Stimulated activated CD4-positive, alpha-beta T cell treated with anti-CD3 and anti-CD28 coated beads, Interleukin-15, amount 100 ng/mL, for 24 hours (primary cell): Measurements from ENCODE around the gene LSP1.

ENCODE experiments used
- DNase-seq: peaks from one replicate; pipeline ENCODE4 v3.0.0-alpha.2; 2020

The LSP1 gene

DNA sequence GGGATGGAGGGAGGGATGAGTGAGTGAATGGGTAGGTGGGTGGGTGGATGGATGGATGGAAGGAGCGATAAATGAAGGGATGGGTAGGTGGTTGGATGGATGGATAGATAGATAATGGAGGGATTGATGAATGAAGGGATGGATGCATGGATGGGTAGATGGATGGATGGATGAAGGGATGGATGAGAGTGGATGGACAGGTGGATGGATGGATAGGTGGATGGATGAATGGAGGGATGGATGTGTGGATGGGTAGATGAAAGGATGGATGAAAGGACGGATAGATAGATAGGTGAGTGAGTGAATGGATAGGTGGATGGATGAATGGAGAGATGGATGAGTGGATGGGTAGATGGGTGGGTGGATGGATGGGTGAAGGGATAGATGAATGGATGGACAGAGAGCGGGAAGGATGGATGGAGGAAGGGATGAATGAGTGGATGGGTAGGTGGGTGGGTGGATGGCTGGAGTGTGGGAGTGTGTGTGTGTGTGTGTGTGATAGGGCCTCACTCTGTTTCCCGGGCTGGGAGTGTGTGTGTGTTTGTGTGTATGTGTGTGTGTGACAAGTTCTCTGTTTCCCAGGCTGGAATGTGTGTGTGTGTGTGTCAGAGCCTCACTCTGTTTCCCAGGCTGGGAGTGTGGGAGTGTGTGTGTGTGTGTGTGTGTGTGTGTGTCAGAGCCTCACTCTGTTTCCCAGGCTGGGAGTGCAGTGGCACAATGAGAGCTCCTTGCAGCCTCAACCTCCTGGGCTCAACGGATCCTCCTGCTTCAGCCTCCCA is 40.9 kb downstream of the LSP1 start:
- no peak for DNase-seq

DNA sequence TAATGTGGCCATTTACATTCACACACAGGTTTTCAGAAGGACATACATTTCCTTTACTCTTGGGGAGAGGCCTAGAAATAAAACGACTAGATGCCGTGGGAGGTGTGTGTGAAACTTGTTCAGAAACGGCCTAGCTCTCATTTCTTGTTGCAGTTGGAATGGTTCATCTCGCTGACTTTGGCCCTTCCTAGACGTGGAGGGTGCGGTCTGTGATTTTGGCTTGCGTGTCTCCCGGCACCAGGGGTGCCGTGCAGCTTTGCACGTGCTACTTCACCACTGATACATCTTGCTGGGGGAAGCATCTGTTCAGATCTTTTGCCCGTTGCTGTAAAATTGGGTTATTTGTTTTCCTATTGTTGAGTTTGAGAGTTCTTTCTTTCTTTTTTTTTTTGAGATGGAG is 41.9 kb downstream of the LSP1 start:
- DNase-seq = no peak

DNA sequence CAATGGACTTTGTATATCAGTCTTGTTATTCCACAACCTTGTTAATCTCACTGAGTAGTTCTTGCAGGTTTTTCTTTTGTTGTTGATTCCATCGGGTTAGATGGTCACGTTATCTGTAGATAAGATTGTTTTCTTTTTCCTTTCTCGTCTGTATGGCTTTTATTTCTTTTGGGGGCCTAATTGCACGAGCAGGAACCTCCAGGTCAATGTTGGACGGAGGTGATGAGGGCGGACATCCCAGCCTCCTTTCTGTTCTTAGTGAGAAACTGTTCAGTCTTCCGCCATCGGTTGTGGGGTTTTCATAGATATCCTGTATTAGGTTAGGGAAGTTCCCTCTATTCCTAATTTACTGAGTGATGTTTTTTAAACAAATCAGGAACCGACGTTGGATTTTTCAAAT is 43.6 kb downstream of the LSP1 start:
- no peak for DNase-seq

DNA sequence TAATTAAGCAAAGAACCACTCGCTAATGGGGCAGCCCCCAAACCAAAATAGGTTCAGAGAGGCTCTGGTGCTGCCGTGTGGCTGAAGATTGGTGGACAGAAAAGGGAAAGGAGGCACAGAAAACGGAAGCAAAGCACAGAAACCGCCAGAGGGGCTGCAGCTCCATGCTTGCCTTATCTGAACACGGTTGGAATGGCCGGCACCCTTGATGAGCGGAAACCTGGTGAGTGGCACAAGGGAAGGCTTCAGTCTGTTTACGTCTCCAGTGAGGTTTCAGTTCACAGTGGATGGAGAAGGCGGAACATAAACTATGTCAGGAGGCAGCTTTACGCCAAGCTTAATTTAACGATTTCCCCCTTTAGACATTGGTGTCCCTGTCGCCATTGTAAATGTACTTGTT is 44.0 kb downstream of the LSP1 start:
- DNase-seq = no peak

DNA sequence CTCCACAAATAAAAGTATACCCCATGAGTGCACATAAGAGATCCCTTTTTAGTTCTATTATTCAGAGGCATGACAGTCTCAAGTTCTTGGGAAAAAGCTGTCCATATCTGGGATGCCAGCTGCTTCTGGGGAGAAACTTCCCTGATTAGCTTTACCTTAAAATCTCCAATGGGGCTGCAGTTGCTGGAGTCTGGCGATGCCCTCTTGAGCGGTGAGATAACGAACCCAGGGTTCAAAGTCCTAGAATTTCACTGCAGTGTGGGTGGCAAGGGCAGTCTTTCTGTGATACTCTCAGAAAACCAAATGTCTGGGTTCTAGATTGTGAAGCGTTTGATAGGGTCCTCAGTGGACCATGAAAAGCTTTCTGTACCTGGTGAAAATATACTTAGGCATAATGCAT is 46.2 kb downstream of the LSP1 start:
- no peak for DNase-seq

DNA sequence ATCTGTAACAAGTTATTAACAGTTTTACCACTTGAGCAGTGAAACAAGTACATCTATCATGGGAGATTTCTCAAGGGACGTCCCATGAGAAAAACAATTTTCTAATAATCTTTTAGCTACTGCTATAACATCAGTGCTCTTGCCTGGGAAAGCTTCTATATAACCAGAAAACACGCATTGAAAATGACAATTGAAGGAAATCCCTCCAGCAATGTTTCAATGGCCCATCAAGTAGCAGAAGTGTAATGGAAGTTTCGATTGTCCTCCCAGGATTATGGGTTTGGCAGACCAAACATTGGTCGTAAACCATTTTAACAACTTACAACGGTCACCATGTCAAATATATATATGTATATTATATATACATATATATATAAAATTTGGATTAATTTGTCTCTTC is 46.8 kb downstream of the LSP1 start:
- no peak for DNase-seq

DNA sequence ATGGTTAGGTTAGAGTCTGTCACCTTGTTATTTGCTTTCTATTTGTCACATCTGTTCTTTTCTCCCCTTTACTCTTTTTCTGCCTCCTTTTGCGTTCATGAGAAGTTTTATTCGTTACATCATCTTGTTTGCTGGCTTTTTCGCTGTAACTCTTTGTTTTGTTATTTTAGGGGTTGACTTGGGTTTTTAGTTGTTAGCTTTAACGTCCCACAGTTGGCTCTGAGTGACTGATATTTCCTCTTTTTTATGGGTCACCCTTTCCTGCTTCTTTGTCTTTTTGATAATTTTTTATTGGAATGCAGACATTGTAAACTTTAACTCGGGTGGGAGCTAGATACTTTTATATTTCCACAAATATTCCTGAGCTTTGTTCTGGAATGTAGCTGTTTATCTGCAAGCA is 53.3 kb downstream of the LSP1 start:
- DNase-seq = no peak

DNA sequence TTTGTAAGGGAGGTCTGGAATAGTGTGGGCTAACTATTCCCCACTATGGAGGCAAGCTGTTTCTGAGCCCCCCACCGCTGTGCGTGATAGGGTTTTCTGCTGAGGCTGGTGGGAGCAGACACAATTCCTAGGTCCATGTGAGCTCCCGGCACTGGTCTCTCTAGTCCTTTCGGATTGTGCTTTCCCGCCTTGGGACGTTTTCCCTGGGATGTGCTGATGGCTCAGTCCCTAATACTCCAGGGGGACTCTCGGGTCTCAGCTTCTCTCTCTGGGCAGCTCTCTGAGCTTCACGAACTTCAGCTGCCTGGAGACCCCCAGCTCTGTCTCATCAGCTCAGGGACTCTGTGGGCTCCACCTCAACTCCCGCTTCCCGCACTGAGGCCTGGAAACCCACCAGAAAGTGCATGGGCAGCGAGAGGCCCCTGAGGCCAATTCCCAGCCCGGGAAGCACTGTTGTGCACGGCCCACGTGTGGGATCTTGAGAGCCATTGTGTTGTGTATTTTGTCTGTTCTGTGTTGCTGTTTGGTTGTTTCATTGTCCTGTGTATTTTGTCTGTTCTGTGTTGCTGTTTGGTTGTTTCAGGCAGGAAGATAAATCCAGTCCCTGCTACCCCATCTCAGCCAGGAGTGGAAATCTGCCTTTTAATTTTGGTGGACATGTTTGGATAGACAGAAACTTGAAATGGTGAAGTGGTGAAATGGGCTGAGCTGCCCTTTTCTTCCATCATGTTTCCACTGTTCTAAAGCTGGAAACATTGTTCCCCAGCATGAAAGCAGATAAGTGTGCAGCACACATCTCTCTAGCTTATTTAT is 53.9 kb downstream of the LSP1 start:
- DNase-seq = no peak

DNA sequence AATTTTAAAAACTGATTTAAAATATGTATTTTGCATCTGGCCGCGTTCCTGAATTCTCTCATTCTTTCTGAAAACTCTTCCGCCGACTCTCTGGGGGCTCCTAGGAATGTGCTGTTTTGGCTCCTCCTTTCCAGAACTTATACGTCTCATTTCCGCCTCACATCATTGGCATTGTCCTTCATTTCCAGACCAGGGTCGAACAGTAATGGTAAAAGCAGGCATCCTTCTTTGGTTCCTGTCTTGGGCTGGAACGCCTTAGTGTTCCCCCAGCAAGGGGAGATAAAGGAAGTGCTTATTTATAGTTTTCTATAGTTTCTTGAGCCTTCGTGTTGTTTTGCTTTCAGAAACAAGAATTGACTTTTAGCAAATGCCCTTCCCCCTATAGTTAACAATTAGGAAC is 55.7 kb downstream of the LSP1 start:
- DNase-seq = no peak

DNA sequence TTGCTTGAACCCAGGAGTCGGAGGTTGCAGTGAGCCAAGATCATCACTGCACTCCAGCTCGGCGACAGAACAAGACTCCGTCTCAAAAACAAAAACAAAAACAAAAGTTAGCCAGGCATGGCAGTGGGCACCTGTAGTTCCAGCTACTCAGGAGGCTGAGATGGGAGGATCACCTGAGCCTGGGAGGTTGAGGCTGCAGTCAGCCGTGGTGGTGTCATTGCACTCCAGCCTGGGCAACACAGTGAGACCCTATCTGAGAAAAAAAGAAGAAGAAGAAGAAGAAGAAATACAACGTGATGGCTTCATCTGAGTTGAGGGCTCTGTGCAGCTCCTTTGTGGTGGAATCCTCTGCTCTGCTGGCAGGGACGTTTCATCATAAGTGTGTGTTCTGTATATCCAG is 56.6 kb downstream of the LSP1 start:
- DNase-seq = no peak

DNA sequence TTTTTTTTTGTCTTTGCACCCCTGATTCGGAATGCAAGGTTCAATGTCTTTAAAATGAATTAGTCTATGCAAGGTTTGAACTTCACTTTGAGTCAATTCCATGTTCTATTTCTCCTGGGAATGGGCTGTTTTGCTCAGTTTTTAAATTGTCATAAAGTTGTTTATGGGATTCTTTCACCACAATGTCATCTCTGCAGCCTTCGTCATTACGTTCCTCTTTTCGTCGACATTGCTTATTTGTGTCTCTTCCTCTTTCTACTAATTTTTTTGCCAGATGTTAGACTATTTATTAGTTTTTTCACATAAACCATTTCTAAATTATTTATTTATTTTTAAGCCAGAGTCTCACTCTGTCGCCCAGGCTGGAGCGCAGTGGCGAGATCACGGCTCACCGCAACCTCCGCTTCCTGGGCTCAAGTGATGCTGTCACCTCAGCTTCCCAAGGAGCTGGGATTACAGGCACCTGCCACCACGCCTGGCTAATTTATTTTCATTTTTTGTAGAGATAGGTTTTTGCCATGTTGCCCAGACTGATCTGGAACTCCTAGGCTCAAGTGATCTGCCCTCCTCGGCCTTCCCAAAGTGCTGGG is 59.5 kb downstream of the LSP1 start:
- no peak for DNase-seq

DNA sequence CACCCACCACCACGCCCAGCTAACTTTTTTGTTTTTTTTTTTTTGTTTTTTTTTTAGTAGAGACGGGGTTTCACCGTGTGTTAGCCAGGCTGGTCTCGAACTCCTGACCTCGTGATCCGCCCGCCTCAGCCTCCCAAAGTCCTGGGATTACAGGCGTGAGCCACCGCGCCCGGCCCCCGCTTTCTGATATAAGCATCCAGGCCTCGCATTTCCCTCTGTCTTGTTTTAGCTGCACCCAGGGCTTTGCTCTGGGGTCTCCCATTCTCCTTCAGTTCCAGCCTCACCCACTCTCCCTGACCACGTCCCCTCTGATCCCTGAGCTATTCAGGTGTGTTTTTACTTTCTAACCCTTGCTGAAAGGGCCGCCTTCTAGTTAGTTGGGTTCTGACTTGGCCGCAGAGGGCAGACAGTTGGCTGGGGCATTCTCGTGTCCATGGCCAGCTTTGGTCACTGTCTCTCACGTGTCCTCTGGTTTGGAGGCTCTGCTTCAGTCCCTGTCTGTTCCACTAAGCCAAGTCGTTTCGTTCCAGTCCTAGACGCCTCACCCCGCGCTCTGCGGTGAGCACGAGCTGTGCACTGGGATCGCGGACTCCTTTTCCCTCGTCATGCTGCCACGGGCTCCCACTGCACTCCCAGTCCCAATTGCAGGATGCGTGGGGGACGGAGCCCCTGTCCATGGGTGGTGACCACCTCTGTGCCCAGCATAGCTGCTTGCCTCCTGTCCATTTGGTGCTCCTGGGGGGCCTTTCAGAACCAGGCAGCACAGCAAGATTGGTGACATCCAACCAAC is 60.6 kb downstream of the LSP1 start:
- DNase-seq = no peak

DNA sequence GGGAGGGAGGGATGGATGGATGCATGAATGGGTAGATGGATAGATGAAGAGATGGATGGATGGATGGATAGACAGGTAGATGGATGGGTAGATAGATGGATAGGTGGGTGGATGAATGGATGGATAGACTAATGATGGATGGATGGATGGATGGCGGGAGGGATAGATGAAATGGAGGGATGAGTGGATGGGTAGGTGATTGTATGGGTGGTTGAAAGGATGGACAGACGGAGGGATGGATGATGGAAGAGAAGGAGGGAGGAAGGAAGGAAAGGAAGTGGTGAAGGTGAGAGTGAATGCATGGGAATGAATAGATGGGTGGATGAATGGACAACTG is 62.9 kb downstream of the LSP1 start:
- DNase-seq = no peak

DNA sequence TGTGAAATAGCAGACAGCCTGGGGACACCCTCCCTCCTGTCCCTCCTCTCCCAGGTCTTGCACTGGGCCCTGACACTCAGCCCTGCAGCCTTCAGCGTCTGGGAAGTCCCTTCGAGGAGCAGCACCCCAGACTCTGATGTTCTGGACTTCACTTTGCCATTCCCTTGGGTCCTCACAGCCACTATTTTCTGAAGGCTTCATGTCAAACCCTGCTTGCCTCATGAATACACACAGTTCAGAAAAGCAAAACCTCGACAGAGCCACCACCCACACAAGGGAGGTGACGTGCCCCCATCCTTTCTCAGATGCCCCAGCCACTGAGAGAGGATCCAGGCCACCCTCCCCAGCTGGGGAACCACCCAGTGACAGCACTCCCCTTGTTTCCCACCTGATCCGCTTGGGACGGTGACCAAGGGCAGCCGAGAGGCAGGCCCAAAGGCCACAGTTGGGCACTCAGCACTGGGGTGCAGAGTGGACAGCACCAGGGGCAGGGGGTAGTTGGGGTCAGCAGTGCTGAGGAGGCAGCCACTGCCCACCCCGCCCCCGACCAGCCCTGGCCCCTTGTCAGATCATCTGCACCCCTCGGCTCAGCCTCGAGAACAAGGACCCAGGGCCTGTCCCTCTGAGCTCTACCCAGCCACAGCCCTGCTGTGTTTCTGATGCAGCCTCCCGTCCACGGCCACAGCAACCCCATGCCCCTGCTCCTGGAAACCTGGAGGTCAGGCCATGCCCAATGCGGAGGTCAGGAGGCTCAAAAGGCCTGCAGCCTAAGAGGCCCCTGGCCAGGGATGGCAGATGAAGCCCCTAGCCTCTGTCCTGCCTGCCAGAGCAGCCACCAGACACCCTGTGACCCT is 63.5 kb downstream of the LSP1 start:
- peak; percentile 22 for DNase-seq

DNA sequence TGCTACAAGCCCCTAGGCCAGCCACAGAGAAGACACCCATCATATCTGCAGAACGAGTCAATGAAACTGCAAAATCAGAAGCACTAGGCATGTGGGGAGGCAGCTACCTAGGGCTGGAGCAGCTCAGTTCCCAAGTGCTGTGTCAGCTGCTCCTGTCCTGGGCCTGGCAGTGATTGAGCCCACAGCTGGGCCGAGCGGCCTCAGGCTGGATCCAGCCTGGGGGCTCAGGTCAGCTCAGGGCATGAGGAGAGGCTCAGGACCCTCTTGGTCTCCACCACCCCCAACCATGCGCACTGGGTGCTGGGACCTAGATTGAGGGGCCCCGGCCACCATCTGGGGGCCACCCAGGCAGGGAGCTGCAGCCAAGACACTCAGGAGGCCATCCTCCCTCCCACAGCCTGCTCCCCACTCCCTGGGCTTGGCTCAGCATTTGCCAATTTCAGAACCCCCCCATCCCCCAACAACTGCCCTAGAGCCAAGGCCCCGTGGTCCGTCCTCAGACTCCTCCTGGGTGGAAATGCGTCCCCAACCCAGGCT is 64.2 kb downstream of the LSP1 start:
- no peak for DNase-seq

DNA sequence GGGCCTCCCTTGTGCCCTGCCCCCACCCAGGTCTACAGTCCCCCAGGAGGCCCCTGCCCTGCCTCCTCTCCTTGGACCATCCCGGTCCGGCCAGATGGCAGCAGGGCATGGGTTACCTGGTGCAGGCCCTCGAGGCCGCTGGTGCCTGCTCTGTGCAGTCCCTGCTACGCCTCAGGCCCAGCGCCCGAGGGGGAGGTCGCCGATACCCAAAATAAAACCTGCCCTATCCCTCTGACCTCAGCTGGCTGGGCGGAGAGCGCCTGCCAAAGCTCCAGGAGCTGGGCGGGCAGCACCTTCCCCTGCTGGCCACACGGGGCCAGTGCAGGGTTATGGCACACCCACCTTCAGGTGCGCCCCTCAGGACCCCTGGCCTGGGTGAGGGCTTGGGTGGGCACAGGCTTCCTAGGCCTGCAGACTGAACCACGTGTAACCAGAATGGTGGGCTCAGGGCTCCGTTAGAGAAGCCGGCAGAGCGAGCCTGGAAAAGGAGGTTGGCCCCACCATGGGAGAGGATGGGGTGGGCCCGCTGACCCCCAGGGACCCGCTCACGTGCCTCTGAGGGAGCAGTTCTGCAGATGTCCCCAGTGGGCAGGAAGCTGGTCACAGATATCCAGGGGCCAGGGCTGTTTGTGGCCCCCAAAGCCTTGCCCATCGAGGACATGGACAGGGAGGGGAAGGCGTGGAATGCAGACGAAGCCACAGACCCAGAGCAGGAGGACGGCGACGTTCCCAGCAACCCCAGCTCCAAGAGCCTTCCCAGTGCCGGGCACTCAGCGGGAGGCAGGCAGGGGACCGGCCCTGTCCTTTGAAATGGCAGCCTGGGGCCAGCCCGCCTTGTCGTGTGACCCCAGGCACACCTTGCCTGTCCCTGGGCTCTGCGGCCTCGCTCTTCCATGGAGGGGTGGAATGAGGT is 64.9 kb downstream of the LSP1 start:
- DNase-seq = no peak

DNA sequence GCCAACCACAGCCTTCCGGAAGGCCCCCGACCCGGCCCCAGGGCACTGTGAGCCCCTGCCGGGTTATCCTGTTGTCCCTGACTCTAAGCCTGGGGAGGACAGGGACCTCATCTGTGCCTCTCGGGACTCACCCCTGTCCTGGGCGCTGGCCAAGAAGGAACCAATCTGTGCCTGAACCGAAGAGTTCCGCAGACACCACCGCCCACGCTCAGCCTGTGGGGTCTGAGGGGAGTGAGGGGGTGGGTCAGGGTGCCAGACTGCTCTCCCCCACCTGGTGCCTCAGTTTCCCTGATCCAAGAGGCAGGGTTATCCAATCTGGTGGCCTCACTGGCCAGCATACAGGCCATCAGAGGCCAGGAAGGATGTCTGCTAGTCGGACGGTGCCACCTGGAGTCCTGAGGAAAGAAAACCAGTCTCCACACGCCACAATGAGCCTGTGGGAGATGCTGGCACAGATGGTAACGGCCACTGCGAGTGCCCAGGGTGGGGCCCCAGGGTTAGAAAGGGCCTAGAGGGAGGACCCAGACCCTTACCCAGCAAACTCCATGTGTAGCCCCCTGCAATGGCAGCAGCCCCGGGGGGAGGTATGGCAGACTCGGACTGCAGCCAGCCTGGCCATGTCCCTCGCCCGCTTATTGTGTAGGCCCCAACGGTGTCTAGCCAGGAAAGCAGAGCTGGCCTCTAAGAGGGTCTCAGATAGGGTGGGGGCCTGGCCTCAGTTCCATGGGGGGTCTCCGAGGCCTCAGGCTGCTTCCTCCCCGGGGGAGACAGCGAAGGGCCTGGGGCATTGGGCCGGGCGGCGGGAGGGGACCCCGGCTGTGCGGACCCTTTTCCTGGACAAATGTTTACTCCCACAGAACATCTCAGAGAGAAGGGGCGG is 65.8 kb downstream of the LSP1 start:
- no peak for DNase-seq

DNA sequence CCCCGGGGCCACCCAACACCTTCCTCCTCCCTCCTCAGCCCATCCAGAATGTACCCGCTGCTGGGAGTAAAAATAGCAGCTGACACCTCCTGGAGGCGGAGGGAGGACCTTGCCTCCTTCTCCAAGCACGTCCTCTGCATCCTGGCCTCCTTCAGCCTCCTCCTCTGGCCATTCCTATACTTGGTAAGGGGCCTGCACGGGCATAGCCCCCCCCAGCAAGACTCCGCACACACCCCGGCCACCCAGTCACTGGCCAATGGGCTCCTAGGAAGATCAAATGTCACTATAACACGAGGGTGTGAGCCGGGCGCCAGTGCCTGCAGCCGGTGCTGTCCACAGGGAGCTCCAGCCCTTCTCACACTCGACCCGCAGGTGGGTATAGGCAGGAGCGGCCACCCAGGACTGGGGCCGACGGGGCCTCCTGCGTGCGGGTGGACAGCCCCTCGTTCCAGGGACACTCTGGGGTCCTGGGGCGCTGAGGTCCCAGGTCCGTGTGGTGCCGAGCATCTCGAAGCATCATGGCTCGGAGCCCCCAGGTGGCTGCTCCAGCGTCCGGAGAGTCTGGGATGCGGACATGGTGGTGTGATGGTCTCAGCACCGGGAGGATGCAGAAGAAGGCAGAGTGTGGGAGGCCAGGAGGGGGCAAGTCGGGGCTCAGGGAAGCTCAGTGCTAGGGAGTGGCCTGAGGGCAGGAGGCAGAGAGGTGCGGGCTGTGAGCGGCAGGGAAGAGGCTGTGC is 66.7 kb downstream of the LSP1 start, which contains the start of gene TNNT3:
TNNT3 (plus strand) TSS at position 313 of the 737 bp plus-strand sequence. CDS start 3,172 bp downstream, outside the sequence.
- no peak for DNase-seq
